HG02884 (cell line): ENCODE data around the gene PSMD3.
"Not testable (repeated sequence)": the region's sequence is repeated elsewhere in the genome, so short reads cannot be mapped to it uniquely, and the experiment has no call there.

Experiments
- ATAC-seq: cut with Tn5 transposase; IDR thresholded peaks from one replicate; pipeline ENCODE4 v1.9.1; 2021; ENCODE audit warnings: mild to moderate bottlenecking, moderate library complexity; ENCODE audit not compliant: unreplicated experiment

PSMD3 gene

DNA sequence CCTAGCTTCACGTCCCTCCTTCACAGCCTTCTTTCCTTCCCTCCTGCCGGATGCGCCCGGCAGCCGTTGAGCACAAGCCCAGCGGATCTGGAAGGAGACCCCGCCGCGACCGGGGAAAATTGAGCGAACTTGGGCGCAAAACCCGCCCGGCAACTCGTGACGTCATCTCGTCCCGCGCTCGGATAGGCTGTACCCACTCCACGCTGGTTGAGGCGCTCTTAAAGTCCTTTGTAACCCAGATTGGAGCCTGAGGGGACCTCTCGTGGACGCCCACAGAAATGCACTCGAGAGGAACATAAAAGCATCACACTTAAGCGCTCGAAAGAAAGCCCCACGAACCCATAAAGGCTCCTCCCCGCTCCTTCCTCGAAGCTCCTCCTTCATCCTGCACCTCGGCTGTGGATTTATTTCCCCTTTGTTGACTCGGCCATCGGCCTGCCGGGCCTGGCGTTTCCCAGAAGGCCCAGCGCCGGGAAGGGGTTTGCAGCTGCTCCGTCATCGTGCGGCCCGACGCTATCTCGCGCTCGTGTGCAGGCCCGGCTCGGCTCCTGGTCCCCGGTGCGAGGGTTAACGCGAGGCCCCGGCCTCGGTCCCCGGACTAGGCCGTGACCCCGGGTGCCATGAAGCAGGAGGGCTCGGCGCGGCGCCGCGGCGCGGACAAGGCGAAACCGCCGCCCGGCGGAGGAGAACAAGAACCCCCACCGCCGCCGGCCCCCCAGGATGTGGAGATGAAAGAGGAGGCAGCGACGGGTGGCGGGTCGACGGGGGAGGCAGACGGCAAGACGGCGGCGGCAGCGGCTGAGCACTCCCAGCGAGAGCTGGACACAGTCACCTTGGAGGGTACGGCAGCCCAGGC, at the start of gene PSMD3:
TSS of gene PSMD3 (plus strand) at position 457 of the 856 bp plus-strand sequence. CDS start at position 621, 164 bp downstream.
- ATAC-seq = peak; percentile 88

DNA sequence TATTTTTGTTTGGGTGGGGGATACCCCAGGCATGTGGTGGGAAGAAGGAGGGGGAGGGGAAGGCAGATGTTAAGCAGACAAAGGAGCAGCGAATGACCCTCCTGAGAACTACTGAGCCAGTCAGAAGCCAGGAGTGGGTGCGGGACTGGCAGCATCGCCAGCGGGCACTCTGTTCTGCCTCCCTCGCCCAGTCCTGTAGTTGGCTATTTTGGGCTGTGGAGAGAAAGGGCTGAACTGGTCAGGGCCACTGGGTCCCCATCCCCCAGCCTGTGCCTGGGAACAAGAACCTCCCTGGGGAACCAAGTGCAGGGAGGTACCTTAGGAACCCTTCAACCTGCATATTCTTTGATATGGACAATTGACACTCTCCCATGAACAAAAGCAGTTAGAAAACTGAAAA, 46.7 kb upstream of the PSMD3 start:
- no peak for ATAC-seq

DNA sequence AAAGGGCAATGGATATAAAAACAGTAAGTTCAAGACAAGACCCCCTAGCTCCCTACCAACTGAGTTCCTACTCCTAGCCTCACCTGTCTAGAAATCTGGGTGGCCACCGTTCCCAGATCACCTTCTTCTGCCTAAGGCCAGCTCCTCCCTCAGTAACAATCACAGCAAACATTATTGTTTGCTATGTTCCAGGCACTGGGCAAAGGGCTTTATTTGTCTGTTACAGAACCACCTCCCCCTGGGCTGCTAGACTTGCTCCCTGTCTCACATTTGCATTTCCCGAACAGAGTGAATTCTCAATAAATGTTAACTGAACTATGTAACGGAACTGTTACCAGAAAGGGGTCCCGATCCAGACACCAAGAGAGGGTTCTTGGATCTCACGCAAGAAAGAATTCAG, 46.3 kb upstream of the PSMD3 start:
- no peak for ATAC-seq

DNA sequence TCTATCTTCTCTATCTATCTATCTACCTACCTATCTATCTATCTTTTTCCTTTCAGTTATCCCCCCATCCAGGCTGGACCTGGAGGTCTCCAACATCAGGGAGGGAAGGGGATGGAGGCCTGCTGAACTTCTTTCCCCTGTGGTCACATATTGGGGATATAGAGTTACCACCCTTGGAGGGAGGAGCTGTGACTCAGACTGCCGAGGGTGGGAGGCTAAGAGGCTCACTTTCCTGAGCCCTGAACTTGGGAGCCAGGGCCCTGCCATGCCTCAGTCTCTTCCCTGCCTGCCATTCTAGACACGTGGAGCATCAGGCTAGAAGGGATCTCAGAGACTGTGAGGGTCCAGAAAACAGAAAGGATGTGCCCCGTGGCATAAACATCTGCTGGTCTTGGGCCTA, 44.7 kb upstream of the PSMD3 start:
- ATAC-seq = no peak

DNA sequence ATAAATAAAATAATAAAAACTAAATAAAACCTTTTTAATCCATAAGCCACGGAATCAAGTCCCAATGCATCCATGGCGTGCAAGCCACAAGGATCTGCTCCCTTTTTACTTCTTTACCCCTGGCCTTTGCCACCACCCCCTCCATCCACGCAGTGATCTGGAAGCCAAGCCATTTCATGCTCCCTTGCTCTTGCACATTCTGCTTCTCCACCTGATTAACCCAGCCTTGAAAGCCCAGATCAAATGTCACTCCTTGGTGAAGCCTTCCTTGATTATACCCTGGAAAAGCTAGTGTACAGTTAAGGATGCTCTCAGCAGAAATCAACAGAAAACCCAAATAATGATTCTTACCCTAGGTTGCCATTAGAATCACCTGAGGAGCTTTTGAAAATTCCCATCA, 43.2 kb upstream of the PSMD3 start:
- ATAC-seq = no peak

DNA sequence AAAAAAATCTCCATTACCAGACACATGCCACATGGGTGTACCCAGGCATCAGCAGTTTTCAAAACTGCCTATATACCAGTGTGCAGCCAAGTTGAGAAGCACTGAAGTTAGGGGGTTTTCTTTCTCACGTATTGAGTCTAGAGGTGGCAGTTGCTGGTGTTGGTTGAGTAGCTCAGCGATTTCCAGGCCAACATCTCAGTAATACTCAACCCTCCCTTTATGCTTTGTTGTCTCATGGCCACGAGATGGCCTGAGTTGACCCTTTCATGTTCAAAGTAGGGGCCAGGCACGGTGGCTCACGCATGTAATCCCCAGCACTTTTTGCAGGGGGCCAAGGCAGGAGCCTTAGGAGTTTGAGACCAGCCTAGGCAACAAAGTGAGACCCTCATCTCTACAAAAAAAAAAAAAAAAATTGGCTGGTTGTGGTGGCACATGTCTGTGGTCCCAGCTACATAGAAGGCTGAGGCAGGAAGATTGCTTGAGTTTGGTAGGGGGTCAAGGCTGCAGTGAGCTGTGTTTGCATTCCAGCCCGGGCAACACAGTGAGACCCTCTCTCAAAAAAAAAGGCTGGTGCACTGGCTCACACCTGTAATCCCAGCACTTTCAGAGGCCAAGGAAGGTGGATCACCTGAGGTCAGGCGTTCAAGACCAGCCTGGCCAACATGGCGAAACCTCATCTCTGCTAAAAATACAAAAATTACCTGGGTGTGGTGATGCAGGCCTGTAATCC, 42.3 kb upstream of the PSMD3 start:
- no peak for ATAC-seq

DNA sequence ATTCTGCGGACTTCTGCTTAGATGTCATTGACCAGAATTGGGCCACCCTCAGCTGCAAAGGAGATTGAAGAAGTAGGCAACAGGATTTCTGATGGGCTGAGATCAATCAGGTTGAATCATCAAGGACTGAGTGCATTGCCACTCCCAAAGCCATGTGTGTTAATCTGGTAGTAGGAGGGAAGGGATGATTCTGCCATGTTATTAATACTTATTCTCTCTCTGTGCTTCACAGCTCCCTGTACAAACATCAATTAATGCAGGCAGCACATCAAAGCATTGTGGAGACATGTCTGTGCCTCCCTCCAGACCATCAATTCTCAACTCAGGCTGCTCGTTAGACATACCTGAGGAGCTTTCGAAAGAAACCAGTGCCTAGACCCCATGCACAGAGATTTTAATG, 41.5 kb upstream of the PSMD3 start:
- no peak for ATAC-seq

DNA sequence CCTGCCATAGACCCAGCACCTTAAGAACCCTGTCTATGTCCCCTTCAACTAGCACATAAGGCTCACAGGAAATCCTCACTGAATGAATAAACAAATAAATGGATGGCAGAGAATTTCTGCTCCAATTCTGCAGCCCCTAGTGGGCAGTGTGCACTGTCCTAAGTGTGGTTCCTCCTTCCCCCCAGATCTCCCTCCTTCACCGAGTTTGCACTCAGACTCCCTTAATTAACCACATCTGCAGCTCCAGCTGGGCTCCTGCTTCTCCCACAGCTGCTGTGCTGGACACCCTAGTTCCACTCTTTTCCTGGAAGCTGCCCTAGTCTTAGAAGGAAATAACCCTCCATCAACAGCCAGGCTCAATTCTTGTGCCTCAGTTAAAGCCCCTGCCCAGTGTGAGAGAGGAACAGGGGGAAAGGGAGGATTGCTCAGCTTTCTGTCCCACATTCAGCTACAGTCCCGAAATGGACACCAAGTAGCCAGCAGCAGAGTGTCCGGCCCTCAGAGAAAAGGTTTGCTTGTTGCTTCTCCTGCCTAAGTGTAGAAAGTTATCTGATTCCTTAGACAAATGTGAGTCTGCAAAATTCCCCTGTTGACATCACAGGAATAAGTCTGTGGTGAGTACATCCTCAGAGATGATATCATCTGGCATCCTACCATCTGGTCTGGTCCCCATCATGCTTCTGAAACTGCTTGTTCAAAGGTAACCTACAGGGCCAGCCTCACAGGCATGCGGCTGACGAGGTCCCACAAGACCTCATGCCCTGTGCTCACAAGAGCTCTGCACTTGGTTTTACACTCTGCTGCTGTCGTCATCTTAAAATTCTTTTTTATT, 40.8 kb upstream of the PSMD3 start:
- no peak for ATAC-seq

DNA sequence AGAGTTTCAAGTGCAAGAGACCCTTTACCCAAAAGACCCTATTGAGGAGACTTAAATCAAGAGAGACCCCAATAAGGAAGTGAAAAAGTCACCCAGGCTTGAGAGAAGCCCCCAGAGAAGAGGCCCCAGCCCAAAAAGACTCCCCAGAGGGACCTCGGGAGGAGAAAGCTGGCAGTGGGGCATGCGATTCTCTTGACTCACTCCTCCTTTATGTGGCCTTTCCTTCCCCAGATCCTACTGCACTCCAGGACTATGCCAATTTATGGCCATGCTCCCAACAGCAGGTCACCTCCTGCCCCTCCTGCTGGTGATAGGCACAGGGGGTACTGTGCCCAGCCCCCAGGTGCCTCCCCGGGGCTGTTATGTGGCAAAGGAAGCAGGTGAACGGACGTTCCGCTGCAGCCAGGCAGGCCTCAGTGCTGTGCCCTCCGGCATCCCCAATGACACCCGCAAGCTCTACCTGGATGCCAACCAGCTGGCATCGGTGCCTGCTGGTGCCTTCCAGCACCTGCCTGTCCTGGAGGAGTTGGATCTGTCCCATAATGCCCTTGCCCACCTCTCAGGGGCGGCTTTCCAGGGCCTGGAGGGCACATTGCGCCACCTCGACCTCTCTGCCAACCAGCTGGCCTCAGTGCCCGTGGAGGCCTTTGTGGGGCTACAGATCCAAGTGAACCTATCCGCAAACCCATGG, 36.8 kb upstream of the PSMD3 start:
- ATAC-seq = no peak

DNA sequence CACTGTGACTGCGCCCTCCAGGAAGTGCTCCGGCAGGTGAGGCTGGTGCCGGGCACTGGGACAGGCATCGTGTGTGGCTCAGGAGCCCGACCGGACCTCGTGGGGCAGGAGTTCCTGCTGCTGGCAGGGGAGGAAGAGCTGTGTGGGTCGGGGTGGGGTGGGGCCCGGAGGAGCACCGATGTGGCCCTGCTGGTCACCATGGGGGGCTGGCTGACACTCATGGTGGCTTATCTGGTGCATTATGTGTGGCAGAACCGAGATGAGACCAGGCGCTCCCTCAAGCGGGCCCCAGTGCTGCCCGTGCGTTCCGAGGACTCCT, 36.3 kb upstream of the PSMD3 start:
- ATAC-seq = no peak

DNA sequence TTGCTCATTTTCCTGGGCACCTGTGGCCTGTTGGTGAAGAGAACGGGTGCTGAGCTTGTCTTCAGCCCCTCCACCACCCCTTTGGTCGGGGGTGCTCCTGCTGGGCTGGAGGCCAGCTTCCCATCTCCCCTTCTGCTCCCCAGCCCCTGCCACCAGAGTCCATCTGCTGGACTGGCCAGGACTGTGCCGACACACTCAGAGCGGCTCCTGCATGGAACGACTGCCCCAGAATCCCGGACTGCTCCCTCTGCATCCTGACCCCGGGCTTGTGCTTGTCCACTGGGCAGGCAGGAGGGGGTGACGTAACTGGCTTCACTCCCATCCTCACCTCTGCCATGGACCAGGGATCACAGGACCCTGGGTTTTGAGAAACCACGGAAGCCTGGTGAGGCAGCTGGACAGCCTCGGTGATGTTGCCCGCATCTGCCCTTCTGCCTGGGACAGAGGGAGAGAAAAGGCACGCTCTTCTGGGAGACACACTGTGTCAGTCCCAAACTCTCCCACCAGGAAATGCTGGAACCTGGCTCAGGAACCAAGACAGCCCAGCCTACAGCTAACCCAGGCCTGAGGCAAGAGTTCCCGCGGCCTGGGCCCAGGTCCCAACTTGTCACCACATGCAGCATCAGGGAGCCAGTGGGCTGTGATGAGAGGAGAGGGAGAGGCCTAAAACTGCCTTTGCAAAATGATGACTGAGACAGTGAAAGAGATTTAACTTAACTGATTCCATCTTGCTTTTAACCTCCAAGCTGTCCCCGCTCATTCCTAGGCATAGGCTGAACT, 33.9 kb upstream of the PSMD3 start:
- no peak for ATAC-seq

DNA sequence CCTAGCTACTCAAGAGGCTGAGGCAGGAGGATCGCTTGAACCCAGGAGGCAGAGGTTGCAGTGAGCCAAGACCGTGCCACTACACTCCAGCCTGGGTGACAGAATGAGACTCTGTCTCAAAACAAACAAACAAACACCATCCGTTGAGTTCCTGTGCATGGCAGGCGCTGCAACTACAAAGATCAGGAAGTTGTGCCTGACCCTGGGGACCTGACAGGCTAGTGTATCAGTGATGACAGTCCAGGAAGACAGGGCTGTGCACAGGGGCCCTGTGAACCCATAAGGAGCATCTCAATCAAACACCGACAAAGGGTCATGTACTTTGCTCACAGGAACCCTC, 32.1 kb upstream of the PSMD3 start:
- not testable (repeated sequence) for ATAC-seq

DNA sequence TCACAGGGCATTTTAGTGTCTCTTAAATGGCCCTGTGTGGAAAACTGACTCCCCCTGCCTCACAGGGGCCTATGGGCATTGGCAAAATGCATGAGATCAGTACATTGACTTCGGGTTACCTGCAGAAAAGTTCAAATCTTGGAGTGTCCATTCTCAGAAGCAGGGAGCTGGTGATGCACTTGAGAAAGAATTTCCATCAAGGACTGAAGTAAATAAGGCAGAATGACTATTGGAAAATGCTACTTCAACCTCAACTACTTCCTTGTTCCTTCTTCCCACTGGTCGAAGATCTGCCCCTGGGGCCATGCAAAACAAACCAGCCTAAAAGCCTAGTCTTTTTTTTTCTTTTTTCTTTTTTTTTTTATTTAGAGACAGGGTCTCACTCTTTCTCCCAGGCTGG, 31.6 kb upstream of the PSMD3 start:
- no peak for ATAC-seq

DNA sequence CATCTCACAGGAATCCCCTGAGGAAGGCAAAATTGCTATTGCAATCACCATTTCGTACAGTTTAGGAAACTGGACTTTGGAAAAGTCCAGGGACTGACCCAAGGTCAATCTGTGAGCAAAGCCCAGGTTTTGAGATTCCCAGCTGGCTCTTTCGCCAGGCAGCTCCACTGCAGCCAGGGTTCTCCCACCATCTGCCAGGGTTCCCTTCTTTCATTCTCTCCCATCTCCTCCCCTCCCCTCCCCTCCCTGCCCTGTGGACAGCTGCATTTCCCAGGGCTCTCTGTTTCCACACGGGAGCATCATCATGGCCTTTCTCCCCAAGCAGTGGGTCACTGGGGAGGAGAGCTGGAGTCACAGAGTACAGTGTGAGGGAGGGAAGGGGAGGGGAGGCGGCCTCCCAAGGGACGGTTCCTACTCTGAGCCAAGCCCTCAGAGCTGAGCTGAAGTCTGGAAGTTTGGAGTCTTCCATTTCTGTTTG, 29.7 kb upstream of the PSMD3 start:
- ATAC-seq = no peak

DNA sequence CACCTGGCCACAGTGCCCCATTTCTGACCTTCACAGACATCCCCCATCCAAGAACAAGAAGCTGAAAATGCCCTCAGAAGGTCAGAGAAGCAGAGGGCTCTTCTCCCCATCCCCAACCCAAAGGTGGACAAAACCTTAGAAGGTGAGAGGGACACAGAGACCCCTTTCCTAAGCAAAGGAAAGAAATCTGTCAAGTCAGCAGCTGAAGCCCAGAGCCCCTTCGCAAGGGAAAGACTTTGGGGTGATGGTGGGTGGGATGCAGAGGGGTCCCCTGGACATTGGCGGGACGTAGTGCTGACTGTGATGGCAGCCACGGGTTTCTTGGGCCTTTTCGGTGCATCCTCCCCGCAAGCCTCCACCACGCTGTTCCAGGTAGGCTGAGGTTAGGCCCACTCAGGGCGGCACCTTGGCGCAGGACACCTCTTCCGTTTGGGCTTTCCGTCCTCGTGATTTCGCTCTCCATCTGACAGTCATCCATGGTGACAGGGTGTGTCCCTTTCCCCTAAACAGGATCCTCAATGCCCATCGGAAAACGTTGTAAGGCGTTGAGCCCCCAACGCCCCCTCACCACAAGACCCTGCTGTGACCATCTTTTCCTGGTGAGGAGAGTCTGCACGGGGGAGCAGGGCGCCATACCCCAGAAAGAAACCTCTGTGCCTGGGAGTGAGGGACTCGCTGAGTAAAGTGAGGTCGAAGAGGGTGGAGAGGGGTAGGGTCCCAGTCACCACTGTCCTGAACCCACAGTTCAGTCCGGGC, 28.5 kb upstream of the PSMD3 start:
- no peak for ATAC-seq

DNA sequence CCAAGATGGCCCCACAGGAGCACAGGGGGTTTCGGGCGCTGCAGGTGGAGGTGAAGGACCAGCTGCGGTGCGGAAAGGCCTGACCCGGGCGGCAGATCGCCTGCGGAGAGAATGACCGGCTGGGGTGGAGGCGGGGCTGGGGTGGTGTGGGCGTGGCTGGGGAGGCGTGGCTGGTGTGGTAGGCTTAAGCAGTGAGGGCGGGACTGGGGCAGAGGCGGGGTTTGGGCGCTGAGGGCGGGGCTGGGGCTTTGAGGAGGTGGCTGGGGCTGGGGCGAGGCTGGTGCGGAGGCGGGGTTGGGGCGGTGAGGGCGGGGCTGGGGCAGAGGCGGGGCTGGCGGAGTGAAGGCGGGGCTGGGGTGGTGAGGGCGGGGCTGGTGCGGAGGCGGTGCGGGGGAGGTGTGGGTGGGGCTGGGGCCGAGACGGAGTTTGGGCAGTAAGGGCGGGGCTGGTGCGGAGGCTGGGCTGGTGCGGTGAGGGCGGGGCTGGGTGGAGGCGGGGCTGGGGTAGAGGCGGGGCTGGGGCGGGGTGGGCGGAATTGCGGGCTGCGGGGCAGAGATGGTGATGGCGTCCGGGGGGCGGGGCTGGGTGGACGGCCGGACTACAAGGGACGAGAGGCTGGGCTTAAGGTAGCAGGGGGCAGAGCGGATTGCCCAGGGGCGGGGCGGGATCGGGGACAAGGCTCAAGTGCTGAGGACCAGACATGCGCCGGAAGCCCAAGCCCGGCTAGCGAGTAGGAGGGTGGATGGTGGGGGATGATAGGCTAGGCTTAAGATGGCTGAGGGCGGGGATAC, 27.7 kb upstream of the PSMD3 start:
- peak; percentile 72 for ATAC-seq

DNA sequence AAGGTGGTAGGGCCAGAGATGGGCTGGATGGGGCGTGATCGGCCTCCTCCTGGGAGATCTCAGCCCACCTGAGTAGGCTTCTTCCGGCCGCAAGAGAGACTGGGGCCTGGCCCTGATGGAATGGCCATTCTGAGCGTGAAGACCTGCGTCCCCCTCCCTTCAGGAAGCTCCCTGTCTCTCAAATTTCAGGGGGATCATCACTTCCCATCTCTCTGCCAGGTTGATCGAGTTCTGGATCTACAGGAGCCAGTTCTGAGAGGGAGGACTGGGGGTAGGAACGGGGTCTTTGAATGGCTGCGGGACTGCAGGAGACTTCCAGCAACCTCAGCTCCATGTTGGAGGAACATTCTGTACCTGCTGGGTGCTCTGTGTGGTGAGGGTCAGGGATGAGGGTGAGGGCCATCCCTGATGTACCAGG, 27.1 kb upstream of the PSMD3 start:
- ATAC-seq = no peak

DNA sequence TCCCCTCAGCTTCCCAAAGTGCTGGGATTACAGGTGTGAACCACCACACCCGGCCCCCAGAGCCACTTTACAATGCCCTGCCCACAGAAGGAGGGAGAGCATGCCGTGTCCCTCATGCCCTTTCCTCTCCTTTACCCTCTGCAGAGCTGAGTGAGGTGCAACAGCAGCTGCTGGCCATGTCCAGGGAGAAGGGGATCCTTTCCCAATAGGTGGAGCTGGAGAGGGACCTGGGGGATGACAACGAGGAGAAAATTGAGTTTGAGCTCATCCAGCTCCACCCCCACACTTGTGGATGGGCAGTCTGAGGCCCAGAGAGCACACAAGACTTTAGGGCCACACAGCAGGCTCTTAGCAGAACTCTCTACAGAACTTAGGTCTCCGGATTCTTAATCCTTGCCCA, 25.7 kb upstream of the PSMD3 start:
- no peak for ATAC-seq
